GM12892 (cell line): Measurements from ENCODE around the gene FAM110D.

Experiments used
- POLR2A ChIP-seq: IDR thresholded peaks from 2 replicates; pipeline ENCODE4 v1.6.1; 2011; ENCODE audit warnings: low read depth, low read length, control low read depth
- POLR2AphosphoS5 ChIP-seq: IDR thresholded peaks from 2 replicates; pipeline ENCODE4 v1.6.1; 2011; ENCODE audit warnings: low read depth, low read length, control low read depth
- TAF1 ChIP-seq: IDR thresholded peaks from 2 replicates; pipeline ENCODE4 v1.6.1; 2011; ENCODE audit warnings: low read depth, mild to moderate bottlenecking, control low read depth, low read length, borderline replicate concordance

DNA sequence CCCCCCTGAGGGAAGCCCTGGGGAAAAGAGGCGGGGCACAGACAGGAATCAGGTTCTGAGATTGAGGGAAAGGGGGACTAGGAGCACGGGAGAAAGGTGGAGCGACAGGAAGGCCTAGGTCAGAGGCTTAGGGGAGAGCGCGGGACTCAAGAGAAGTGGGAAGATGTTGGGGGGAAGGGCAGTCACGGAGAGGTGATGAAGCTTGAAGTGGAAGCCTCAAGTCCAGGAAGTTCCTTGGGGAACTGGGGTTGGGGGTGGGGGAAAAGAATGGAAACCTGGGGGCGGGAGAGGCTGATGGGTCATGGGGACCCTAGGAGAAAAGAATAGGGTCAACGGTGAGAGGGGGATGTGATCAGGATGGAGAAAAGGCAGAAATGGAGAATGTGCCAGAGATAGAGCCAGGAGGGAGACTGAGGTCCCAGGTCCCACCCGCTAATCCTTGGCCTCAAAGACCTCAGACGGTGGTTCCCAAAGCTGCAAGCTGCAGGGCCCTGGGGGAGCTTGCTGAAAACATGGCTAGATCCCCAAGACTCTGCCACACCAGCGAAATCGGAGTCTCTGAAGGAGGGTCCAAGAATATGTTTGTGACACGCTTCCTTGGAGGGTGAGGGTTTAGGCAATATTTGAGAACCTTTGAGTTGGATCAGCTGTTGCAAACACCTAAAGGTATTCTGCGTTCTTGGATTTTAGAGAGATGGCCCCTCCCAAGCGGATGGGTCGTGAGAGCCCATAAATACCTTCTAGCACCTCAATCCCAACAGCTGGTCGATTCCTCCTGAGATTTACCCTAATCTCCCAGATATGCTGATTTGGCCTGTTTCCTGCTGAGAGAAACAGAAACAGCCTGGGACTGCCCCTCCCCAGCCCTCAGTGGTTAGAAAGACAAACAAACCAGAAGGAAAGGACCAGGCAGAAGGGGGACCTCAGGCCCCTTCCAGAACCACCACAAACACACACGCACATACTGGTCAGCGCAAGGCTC is 6.3 kb downstream of the FAM110D start:
- TF ChIP-seq TAF1 (no peak), POLR2AphosphoS5 (no peak), POLR2A (no peak)
